Liver (tissue), 9 donors: ENCODE data around the gene SENP1. TPM values are rescaled to one million over a fixed set of nuclear protein-coding genes. Genes with fewer than 3 reads are reported as not detected.

ENCODE experiments used
- DNase-seq: peaks from one replicate; pipeline ENCODE4 v3.0.0-alpha.2; 2017; ENCODE audit warnings: low spot score
- H3K27ac ChIP-seq, 2 donors: one replicate each; pipeline ENCODE4 v1.7.0; 2013; ENCODE audit warnings: inconsistent platforms in 2 of 2, low read length in 2 of 2, control low read depth in 1 of 2, low read depth in 1 of 2, mild to moderate bottlenecking in 1 of 2
- H3K27me3 ChIP-seq, 4 donors: one replicate each; pipeline versions ENCODE4 v1.6.1 to v1.7.0; 2013; ENCODE audit warnings: low read length in 3 of 4, inconsistent platforms in 1 of 4, mild to moderate bottlenecking in 1 of 4, moderate library complexity in 1 of 4; ENCODE audit not compliant: control insufficient read depth in 4 of 4, insufficient read depth in 4 of 4
- H3K36me3 ChIP-seq, 4 donors: one replicate each; pipeline versions ENCODE4 v1.6.1 to v1.7.0; 2013; ENCODE audit warnings: low read length in 3 of 4, mild to moderate bottlenecking in 3 of 4, low read depth in 1 of 4, moderate library complexity in 1 of 4; ENCODE audit not compliant: control insufficient read depth in 4 of 4, insufficient read depth in 3 of 4
- H3K4me1 ChIP-seq, 4 donors: one replicate each; pipeline versions ENCODE4 v1.6.1 to v1.7.0; 2013; ENCODE audit warnings: low read length in 3 of 4, mild to moderate bottlenecking in 3 of 4, moderate library complexity in 1 of 4; ENCODE audit not compliant: control insufficient read depth in 4 of 4, insufficient read depth in 4 of 4
- H3K4me3 ChIP-seq, 3 donors: one replicate each; pipeline versions ENCODE4 v1.6.1 to v1.7.0; 2013; ENCODE audit warnings: low read length in 3 of 3, control low read depth in 1 of 3, low read depth in 1 of 3, mild to moderate bottlenecking in 1 of 3
- H3K9ac ChIP-seq, 2 donors: one replicate each; pipeline ENCODE4 v1.7.0; 2013; ENCODE audit warnings: low read length in 2 of 2, mild to moderate bottlenecking in 2 of 2, moderate library complexity in 2 of 2, control low read depth in 1 of 2, low read depth in 1 of 2
- H3K9me3 ChIP-seq, 4 donors: one replicate each; pipeline versions ENCODE4 v1.6.1 to v1.7.0; 2013; ENCODE audit warnings: low read length in 3 of 4; ENCODE audit not compliant: control insufficient read depth in 4 of 4
- ATF3 ChIP-seq: IDR thresholded peaks from 2 replicates; pipeline ENCODE4 v1.6.1; 2016; ENCODE audit warnings: antibody characterized with exemption
- CTCF ChIP-seq: fragments of 150-350 bp; IDR thresholded peaks from 2 replicates; pipeline ENCODE4 v1.5.1; 2017; ENCODE audit warnings: improper control_type of control experiment, low read depth, low read length; ENCODE audit not compliant: missing input control
- FOXA1 ChIP-seq: IDR thresholded peaks from 2 replicates; pipeline ENCODE4 v1.6.1; 2016; ENCODE audit warnings: antibody characterized with exemption
- FOXA2 ChIP-seq: IDR thresholded peaks from 2 replicates; pipeline ENCODE4 v1.6.1; 2016; ENCODE audit warnings: antibody characterized with exemption
- GABPA ChIP-seq, 2 donors: IDR thresholded peaks in 1 of 2; conservative IDR thresholded peaks in 1 of 2; 2 replicates each; pipeline ENCODE4 v1.6.1; 2016; ENCODE audit warnings: antibody characterized with exemption in 2 of 2, mild to moderate bottlenecking in 1 of 2, moderate library complexity in 1 of 2
- HNF4A ChIP-seq, 2 donors: conservative IDR thresholded peaks; 2 replicates each; pipeline ENCODE4 v1.6.1; 2016; ENCODE audit warnings: antibody characterized with exemption in 2 of 2, mild to moderate bottlenecking in 2 of 2
- HNF4G ChIP-seq: IDR thresholded peaks from 2 replicates; pipeline ENCODE4 v1.6.1; 2016; ENCODE audit warnings: antibody characterized with exemption
- JUND ChIP-seq, 2 donors: IDR thresholded peaks; 2 replicates each; pipeline ENCODE4 v1.6.1; 2016; ENCODE audit warnings: antibody characterized with exemption in 2 of 2
- MAX ChIP-seq: IDR thresholded peaks from 2 replicates; pipeline ENCODE4 v1.6.1; 2016; ENCODE audit warnings: antibody characterized with exemption
- NR2F2 ChIP-seq: IDR thresholded peaks from 2 replicates; pipeline ENCODE4 v1.6.1; 2016; ENCODE audit warnings: antibody characterized with exemption
- RAD21 ChIP-seq, 2 donors: IDR thresholded peaks; 2 replicates each; pipeline ENCODE4 v1.6.1; 2016; ENCODE audit warnings: antibody characterized with exemption in 2 of 2, mild to moderate bottlenecking in 2 of 2
- REST ChIP-seq: IDR thresholded peaks from 2 replicates; pipeline ENCODE4 v1.6.1; 2016; ENCODE audit warnings: antibody characterized with exemption, mild to moderate bottlenecking
- SP1 ChIP-seq: IDR thresholded peaks from 2 replicates; pipeline ENCODE4 v1.6.1; 2018; ENCODE audit warnings: antibody characterized with exemption, mild to moderate bottlenecking
- TAF1 ChIP-seq: conservative IDR thresholded peaks from 2 replicates; pipeline ENCODE4 v1.6.1; 2016; ENCODE audit warnings: antibody characterized with exemption, mild to moderate bottlenecking
- YY1 ChIP-seq: IDR thresholded peaks from 2 replicates; pipeline ENCODE4 v1.6.1; 2016; ENCODE audit warnings: antibody characterized with exemption, mild to moderate bottlenecking
- WGBS: extraction: QIAGEN DNeasy Blood & Tissue Kit; methylation state at CpG from one replicate; pipeline ENCODE4 v1.1.7; 2013; 5-methylcytosine and 5-hydroxymethylcytosine counted together
- polyA plus RNA-seq, 2 donors: library from polyadenylated mRNA; stranded (reverse) in 1 of 2; unstranded in 1 of 2; fragments of 200-250 nt in 1 of 2; fragments of >200 nt in 1 of 2; fragmentation: Nextera tagmentation in 1 of 2; extraction: Ambion mirVana in 1 of 2; gene quantifications; one replicate each; pipeline versions ENCODE4 v1.2.1 to v1.2.3, GENCODE V29; 2013 to 2015
- total RNA-seq, 2 donors: library from RNA; depleted of rRNA; stranded (reverse); fragments of >200 nt; gene quantifications; one replicate each; pipeline ENCODE4 v1.2.3, GENCODE V29; 2014
- donor health status: healthy.
- donor health status: healthy.
- donor health status: healthy.
- donor health status: healthy.
- donor health status: healthy.

The SENP1 gene
- total and polyA plus RNA-seq, 4 donors = 1.4 to 11.7 (median 4.2) TPM

- Histone ChIP-seq H3K4me1 (no peaks in the 10 kb centered on the region), H3K27ac (no peak overlapping the region), H3K27me3 (no peaks in the 10 kb centered on the region), H3K36me3 (peaks cover 7 to 51% (median 18%) of the 10 kb centered on the region in 4 donors), H3K4me3 (no peak overlapping the region), H3K9ac (no peak overlapping the region), H3K9me3 (no peaks in the 10 kb centered on the region)
- no peak for DNase-seq
- TF ChIP-seq HNF4A (conservative IDR thresholded peaks at IDR 0.05) = no peak
- no peak for TF ChIP-seq GABPA (IDR thresholded peaks at IDR 0.05 in 1 of 2, conservative IDR thresholded peaks at IDR 0.05 in 1 of 2)
- TF ChIP-seq JUND (IDR thresholded peaks at IDR 0.05) = no peak
- no peak for TF ChIP-seq REST
- TF ChIP-seq HNF4G = no peak
- TF ChIP-seq TAF1 = no peak
- no peak for TF ChIP-seq FOXA1
- TF ChIP-seq NR2F2 = no peak
- no peak for TF ChIP-seq FOXA2
- 93% methylated on average over 7 of the region's 7 CpGs for WGBS
Measured at GRCh38 chr12:48142818-48143674, 37.2 kb upstream of the SENP1 start.

GRCh38 chr12:48135027-48135426, 29.1 kb upstream of the SENP1 start:
- Histone ChIP-seq H3K9ac (no peak overlapping the region), H3K27ac (no peak overlapping the region), H3K27me3 (no peaks in the 10 kb centered on the region), H3K4me1 (no peaks in the 10 kb centered on the region), H3K9me3 (no peaks in the 10 kb centered on the region), H3K4me3 (no peak overlapping the region), H3K36me3 (peaks cover 0 to 25% (median 10%) of the 10 kb centered on the region in 4 donors)
- 96% methylated on average over 5 of the region's 5 CpGs for WGBS
- TF ChIP-seq TAF1 (no peak), FOXA1 (no peak), MAX (no peak)
- no peak for DNase-seq

GRCh38 chr12:48132826-48133225, 26.9 kb upstream of the SENP1 start:
- no peak for DNase-seq
- no peak overlapping the region for H3K27ac ChIP-seq
- no peak overlapping the region for H3K4me3 ChIP-seq
- peaks cover 0 to 22% (median 9%) of the 10 kb centered on the region in 4 donors for H3K36me3 ChIP-seq
- no peaks in the 10 kb centered on the region for H3K9me3 ChIP-seq
- no peaks in the 10 kb centered on the region for H3K4me1 ChIP-seq
- TF ChIP-seq SP1 = no peak
- TF ChIP-seq ATF3 = no peak
- TF ChIP-seq JUND (IDR thresholded peaks at IDR 0.05) = no peak
- TF ChIP-seq MAX = no peak
- no peak for TF ChIP-seq YY1
- TF ChIP-seq TAF1 = no peak
- TF ChIP-seq CTCF = no peak
- TF ChIP-seq REST = no peak
- TF ChIP-seq FOXA1 = no peak
- TF ChIP-seq RAD21 (IDR thresholded peaks at IDR 0.05) = no peak
- TF ChIP-seq NR2F2 = no peak
- 98% methylated on average over 14 of the region's 14 CpGs for WGBS
- no peaks in the 10 kb centered on the region for H3K27me3 ChIP-seq
- no peak overlapping the region for H3K9ac ChIP-seq
